Stimulated activated CD4-positive, alpha-beta T cell treated with anti-CD3 and anti-CD28 coated beads, TNF-alpha, amount 100 ng/mL, for 48 hours (primary cell): ENCODE data around the gene SLC30A3.

Experiments used
- DNase-seq, 3 donors: peaks; one replicate each; pipeline ENCODE4 v3.0.0-alpha.2; 2020; ENCODE audit warnings: low read depth in 3 of 3

Gene SLC30A3

GRCh38 chr2:27261241-27261925 lies 1.5 kb downstream of the SLC30A3 start:
- no peak for DNase-seq

- DNase-seq: no peak
These were observed 4.8 kb downstream of the SLC30A3 start for GRCh38 chr2:27258051-27258450.

- no peak for DNase-seq
These were observed 5.9 kb downstream of the SLC30A3 start for GRCh38 chr2:27256855-27257454.

- DNase-seq: no peak
These were observed 7.2 kb downstream of the SLC30A3 start for GRCh38 chr2:27255660-27256059.

- no peak for DNase-seq
These were observed 7.7 kb downstream of the SLC30A3 start for GRCh38 chr2:27255187-27255586.

- DNase-seq: no peak
These were observed 11.1 kb downstream of the SLC30A3 start for GRCh38 chr2:27251766-27252165.

GRCh38 chr2:27250652-27251379 lies 12.0 kb downstream of the SLC30A3 start:
- no peak for DNase-seq

GRCh38 chr2:27249891-27250651 lies 12.8 kb downstream of the SLC30A3 start:
- peak; percentile 37 to 42 (median 40) for DNase-seq

GRCh38 chr2:27249159-27249890 lies 13.5 kb downstream of the SLC30A3 start:
- no peak for DNase-seq

GRCh38 chr2:27247893-27248292 lies 15.0 kb downstream of the SLC30A3 start:
- no peak for DNase-seq

- DNase-seq: no peak
These were observed 17.2 kb downstream of the SLC30A3 start for GRCh38 chr2:27245626-27246025.

GRCh38 chr2:27245116-27245515 lies 17.7 kb downstream of the SLC30A3 start:
- DNase-seq: no peak

- no peak for DNase-seq
These were observed 19.3 kb downstream of the SLC30A3 start for GRCh38 chr2:27243391-27244130.

- no peak for DNase-seq
These were observed 20.3 kb downstream of the SLC30A3 start for GRCh38 chr2:27242614-27242951.

GRCh38 chr2:27241761-27242613 lies 20.9 kb downstream of the SLC30A3 start:
- no peak for DNase-seq

- no peak for DNase-seq
These were observed 22.4 kb downstream of the SLC30A3 start for GRCh38 chr2:27240406-27240805.

- DNase-seq: no peak
These were observed 23.9 kb downstream of the SLC30A3 start for GRCh38 chr2:27238976-27239375.

- no peak for DNase-seq
These were observed 25.4 kb downstream of the SLC30A3 start for GRCh38 chr2:27237341-27237945.

- DNase-seq: no peak
These were observed 26.2 kb downstream of the SLC30A3 start for GRCh38 chr2:27236626-27237025.

GRCh38 chr2:27236136-27236535 lies 26.7 kb downstream of the SLC30A3 start:
- DNase-seq: no peak
